GM19035 (cell line): ENCODE measurements around the gene DOLPP1.
"Not testable (repeated sequence)": the region's sequence is repeated elsewhere in the genome, so short reads cannot be mapped to it uniquely, and the experiment has no call there.

Experiments
- ATAC-seq: cut with Tn5 transposase; IDR thresholded peaks from one replicate; pipeline ENCODE4 v1.9.1; 2021; ENCODE audit not compliant: unreplicated experiment

DOLPP1 gene, protein sequence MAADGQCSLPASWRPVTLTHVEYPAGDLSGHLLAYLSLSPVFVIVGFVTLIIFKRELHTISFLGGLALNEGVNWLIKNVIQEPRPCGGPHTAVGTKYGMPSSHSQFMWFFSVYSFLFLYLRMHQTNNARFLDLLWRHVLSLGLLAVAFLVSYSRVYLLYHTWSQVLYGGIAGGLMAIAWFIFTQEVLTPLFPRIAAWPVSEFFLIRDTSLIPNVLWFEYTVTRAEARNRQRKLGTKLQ

DNA sequence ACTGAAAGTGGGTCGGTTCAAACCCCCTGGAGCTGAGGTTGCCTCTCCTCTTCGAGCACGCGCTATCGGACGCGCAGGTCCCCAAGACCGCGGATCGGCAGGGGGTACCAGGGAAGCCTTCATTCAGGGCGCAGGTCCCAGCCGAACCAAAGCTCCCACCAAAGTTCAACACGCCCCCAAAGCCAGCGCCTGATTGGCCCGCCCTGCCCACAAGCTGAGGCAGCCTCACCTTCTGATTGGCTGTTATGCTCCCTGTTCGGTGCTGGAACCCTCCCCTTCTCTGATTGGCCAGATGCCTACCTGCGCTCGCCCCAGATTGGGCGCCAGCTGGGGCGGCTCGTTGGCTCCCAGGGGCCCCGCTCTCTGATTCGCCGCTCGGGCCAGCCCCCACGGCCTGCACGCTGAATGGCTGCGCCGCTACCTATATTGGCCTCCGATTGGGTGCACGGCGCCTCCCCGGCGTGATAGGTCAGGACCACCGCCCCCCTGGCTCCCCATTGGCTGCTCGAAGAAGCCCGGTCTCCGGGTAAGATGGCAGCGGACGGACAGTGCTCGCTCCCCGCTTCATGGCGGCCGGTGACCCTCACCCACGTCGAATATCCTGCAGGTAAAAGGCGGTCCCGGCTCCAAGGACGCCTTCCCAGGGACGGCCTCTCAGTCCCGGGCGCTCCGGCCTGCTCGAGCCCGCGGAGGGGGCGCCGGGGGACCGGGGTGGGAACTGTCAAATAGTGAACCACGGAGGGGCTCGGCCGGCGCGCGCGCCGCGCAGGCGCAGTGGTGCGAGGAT, at the start of gene DOLPP1:
Gene DOLPP1, plus strand, starts transcription at position 511 of the 787 bp plus-strand sequence. Its CDS starts 21 bp downstream, at position 532.
- peak; percentile 93 for ATAC-seq

DNA sequence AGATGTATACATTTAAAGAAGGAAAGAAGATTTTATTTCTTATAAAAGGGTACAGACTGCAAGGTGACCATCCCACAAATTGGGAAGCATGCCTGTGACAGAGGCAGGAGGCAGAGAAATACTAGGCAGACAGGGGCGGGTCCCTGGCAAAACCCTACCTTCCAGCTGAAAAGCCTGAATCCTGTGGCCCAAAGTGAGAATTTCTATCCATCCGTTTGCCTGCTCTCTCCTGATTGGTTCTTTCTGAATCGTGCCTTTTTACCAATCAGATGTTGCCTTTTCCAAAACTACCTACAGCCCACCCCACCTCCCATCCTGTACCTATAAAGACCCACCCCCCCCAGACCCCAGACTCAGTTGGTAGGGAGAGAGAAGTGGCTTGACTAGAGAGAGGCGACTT, 49.4 kb upstream of the DOLPP1 start:
- no peak for ATAC-seq

DNA sequence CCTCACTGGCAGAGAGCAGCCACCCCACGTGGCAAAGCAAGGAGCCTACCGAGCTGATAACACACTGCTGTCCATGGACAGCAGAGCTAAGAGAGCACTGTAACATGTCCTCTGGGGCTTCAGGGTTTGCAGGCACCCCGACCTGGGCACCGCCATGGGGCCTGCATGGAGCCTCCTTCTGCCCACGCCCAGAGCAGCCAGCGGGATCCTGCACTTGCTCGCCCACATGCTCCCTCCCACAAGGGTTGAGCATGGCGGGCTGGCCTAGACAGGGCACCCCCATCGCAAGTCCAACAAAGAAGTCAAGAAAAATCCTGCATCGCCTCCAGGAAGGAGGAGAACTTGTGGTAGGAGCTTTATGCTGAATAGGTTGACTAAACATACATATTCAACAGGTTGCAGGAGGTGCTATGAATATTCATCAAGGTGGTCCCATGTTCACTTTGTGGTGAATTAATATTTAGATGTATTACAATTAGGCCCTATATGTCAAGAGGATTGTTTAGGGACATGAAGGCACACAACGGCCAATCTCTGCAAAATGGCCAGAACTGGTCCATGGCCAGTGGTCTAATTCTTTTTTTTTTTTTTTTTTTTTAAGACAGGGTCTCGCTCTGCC, 48.3 kb upstream of the DOLPP1 start:
- no peak for ATAC-seq

DNA sequence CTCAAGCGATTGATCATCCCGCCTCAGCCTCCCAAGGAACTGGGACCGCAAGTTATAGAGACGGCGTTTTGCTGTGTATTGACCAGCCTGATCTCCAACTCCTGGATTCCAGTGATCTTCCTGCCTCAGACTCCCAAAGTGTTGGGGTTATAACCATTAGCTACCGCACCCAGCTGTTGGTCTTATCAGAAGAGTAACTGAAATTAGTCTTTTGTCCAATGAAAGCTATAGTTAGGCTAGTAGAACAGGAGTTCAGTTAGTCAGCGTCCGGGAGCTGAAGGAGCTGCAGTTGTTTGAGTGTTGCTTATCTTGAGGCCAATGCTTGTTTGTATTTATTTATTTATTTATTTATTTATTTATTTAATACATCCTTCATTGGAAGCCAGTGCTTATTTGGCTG, 47.7 kb upstream of the DOLPP1 start:
- no peak for ATAC-seq

DNA sequence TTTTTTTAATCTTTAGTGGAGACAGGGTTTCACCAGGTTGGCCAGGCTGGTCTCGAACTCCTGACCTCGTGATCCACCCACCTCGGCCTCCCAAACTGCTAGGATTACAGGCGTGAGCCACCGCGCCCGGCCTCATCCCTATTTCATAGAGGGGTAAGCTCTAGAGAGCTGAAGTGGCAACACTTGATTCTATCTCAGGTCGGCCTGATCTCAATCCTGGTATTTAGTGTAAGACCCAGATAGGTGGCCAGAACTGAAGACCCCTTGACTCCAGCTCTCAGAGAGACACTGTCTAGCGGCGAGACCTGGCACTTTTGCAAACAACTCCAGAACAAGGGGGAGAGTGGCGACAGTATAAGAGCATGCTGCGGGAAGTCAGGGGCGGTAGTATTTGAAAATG, 45.1 kb upstream of the DOLPP1 start:
- ATAC-seq = not testable (repeated sequence)

DNA sequence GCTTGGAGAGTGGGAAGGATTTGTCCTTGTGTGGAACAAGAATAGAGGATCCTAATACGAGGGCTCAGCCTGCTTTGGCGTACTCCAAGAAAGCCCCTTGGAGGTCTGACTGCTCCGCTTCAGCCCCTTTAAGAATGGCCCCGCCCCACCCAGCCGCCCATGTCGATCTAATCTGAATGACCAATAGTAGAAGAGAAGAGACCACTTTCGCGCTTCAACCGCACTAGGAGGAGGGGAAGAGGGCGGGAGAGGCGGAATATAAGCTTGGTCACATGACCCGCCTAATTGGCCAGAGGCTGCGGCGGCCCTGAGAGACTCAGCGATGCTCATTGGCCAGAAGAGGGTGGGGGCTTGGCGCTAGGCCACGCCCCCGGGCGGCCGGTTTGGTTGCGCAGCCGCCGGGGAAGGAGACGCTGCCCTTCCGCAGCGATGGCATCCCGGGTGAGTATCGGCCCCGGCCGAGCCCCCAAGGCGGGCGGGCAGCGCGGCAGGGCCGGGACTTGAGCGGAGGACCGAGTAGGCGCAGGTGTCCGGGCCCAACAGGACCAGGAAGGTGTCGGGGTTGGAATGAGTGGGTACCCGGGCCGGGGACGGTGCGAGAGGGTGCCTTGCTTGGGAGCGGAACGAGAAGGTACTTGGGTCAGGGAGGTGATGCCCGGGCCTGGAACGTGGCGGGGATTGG, 44.5 kb upstream of the DOLPP1 start, which contains the start of gene MIGA2:
Gene MIGA2, plus strand, starts transcription at position 386 of the 682 bp plus-strand sequence. CDS start 3,969 bp downstream, outside the sequence.
- peak; percentile 98 for ATAC-seq

DNA sequence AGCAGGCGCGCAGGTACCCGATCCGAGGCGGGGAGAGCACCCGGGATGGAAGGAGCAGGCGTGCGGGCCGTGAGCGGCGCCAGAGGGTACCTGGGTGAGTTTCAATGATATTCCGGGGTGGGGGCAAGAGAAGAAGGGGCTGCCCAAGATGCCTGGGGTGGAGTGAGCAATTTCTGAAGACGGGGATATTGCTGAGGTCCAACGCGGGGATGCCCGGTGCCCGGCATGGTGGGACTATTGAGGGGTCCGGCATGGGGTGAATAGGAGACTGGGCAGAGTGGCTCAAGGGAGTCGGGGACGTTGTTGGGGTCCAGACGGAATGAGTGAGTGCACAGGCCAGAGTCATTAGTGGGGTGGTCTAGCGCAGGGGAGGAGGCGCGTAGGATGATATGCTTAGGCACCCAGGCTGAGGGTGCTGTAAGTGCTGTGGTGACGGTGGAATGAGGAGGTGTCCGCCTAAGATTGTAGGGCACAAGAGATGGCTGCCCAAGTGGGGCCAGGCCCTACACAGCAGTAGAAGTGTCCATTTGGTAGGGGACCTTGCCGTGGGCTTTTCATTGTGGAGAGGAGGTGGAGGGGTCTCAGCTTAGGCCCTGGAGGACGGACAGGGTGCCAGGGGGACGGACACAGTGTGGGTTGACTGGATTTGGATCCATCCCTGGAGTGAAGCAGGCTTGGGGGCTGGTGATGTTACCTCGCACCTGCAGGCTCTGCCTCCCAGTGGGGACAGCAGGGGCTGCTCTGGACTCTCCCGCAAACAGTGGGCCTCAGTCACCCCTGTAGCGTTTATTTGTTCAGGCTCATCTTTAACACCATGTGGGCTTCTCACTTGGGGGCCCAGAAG, 43.8 kb upstream of the DOLPP1 start:
- no peak for ATAC-seq

DNA sequence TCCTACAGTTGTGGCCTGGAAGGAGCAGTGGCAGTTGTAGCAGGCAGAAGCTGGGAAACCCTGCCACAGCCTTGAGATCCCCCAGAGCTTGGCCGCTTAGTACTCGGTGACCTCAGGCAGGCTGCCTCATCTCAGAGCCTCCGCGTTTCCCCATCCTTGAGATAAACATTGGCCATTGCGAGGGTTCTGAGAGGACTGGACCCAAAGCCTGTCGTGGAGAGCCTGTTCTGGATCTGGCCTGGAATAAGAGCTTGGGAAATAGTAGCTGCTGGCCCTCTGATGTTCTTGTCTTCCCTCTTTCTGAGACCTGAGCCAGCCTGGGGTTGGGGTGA, 43.2 kb upstream of the DOLPP1 start:
- no peak for ATAC-seq

DNA sequence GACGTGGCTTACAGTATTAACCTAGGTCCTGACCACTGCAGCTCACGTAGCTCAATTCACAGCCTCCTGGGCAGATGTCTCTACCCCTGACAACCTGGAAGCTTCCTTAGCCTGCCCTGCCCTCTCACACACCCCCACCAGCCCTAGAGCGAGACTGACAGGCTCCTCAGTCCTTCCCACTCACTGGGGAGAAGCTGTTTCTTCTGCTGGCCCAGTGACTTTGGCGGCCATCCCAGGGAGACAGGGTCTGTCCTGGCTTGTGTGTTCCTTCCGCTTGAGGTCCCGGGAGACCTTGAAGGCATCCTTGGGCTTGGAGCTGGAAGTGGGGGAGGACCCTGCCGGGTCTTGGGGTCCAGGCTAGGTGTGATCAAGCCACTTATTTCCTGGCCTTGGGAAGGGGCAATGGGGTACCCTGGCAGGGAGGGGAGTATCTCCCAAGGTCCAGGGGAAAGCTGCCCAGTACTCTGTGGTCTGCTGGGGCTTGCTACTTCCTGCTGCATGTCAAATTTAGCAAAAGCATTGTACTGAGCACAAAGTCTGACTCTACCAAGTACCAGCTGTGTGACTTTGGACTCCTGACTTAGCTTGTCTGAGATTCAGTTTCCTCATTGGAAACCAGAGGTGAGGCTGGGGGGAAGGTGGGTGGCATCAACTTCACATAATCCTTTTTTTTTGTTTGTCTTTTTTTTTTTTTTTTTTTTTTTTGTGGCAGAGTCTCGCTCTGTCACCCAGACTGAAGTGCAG, 42.6 kb upstream of the DOLPP1 start:
- no peak for ATAC-seq

DNA sequence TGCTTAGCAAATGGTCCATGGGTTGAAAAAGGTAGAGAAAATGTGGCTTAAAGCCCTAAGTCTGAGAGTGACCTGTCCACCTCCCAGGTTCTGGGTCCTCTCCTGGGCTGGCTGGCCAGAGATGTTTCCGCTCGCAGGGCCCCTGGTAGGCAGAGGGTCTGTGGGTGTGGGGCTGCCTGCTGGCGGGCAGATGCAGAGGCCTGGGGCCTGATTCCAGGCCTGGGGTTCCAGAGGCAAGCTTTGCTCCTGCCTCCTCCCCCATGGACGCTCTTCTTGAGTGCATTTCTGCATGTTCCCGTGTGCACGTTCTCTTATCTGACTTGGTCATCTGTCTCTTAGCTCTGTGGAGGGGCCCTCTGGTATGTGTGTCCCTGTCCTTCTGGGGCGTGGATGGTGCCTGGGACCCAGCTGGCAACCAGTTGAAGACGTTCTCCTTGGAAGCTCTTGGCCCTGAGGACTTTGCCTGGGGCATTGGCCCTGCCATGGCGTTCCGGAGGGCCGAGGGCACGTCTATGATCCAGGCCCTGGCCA, 40.7 kb upstream of the DOLPP1 start:
- ATAC-seq = no peak

DNA sequence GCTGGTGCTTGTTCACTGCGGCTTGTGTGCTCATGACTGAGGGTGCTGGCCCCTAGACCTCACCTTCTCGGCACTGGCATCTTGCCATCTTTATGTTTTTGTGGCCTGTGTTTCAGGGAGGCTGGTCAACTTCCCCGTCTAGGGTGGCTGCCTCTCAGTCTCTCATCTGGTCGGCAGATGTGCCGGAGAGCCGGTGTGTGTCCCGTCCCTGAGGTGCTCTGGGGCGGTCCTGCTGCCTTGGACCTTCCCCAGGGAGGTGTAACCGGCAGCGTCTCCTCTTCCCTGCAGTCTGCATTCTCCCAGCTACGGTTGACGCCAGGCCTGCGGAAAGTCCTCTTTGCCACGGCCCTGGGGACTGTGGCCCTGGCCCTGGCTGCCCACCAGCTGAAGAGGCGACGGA, 38.9 kb upstream of the DOLPP1 start:
- no peak for ATAC-seq

DNA sequence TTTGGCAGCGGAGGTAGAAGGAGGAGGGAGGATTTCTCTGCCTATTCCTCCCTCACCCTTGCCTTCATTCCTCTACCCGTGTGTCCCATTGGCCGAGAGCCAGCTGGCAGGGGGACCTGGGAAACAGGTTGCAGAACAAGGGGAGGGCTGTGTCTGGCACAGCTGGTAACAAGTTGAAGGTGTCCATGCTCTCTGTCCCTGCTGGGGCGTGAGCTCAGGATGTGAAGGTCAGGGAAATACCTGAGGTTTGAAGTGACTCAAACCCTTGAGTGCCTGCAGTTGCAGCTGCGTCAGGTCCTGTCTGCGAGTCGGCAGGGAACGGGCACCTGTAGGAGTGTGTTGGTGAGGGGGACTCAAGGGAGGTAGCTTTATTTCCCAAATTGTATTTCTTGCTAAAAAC, 28.3 kb upstream of the DOLPP1 start:
- no peak for ATAC-seq

DNA sequence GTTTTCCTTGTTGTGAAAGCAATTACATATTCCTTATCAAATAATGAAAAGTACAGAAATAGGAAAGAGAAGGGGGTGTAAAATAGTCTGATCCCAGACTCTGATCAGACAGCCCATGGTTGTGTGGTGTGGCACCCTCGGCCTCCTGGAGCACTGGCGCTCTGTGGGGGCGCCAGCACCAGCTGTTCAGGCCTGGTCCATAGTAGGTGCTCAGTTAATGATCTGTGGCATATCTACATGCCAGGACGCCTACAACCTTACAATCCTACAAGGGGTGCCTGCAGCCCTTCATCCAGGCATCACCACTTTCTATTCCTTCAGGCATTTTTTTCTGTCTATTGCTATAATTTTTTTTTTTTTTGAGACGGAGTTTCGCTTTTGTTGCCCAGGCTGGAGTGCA, 27.9 kb upstream of the DOLPP1 start:
- no peak for ATAC-seq

DNA sequence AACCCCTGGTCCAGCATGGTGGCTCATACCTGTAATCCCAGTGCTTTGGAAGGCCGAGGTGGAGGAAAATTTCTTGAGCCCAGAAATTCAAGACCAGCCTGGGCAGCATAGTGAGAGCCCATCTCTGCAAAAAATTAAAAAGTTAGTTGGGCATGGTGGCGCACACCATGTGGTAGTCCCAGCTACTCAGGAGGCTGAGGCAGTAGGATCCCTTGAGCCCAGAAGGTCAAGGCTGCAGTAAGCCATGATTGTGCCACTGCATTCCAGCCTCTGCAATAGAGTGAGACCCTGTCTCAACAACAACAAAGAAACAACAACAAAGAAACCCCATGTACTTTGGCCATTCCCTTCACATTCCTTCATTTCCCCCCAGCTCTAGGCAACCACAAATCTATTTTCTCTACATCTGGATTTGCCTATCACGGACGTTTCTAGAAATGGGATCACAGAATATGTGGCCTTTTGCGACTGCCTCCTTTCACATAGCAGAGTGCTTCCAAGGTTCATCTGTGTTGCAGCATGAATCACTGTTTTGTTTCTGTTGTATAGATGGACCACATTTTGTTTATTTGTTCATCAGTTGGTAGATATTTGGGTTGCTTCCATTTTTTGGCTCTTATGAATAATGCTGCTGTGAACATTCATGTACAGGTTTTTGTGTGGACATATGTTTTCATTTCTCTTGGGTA, 26.6 kb upstream of the DOLPP1 start:
- no peak for ATAC-seq

DNA sequence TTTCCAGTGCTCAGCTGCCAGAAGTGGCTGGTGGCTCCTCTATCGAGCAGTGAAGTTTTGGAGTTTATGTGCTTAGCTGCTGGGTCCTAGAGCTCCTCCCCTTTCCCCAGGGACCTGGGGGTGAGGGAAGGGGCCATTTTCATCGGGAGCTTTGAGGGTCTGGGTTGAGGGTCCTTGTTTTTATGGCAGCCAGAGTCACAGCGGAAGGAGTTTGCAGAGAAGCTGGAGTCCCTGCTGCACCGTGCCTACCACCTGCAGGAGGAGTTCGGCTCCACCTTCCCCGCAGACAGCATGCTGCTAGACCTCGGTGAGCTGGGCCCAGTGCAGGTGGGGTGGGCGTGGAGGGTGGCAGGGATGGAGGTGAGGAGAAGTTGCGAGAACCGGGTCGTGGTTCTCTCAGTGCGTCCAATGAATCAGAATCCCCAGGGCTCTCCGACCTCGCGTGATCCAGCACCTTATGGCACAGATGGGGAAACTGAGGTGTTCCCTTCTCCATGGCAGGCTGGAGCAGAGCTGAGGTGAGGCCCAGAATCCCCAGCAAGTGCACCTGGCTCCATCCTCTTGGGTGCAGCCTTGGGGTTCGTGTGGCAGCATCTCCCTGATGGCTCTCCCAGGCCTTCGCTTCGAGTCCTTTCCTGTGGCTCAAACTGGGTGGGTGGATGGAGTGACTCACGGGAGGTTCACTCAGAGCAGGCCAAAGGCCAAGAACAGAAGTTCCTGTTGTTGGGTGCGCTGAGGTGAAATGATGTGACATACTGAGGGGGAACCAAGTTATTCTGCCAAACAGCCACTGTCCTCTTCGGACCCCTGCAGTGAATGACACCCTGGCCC, 21.7 kb upstream of the DOLPP1 start:
- no peak for ATAC-seq

DNA sequence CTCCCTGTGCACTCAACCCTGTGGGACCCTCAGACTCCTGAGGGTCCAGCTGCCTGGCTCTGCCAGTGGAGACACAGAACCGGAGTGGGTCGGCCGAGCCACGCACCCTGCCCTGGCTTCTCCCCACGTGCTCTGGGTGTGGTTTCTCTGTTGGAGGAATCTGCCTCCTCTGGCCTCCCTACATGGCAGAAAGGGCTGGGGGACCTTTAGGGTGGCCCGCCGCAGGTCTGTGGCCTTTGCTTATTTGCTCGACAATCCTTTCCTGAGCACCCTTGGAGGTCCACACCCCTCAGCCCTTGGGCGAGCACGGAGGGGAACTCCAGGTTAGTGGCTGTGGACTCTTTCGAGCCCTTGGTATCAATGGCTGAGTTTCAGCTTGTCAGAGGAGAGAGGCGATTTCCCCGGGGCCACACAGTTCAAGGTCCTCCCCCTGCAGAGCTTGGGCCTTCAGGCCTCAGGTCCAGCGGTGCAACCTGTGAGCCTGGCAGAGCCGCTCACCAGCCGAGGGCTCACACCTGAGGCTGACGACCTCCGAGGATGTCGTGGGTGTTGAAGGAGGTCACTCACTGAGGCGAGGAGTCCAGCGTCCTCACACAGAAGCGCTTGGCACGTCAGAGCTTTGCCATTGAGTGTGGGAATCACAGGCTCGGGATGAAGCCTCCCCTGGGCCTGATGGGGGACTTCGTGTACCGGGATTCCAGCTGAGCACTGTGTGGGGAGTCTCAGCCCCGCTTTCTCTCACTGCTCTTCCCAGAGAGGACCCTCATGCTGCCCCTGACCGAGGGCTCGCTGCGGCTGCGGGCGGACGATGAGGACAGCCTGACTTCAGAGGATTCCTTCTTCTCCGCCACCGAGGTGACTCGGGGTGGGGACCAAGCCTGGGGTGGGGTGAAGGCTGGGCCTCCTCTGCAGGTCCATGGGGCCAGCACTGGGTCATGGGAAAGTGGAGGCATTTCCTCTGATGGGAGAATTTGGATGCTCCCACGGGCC, 20.8 kb upstream of the DOLPP1 start:
- no peak for ATAC-seq

DNA sequence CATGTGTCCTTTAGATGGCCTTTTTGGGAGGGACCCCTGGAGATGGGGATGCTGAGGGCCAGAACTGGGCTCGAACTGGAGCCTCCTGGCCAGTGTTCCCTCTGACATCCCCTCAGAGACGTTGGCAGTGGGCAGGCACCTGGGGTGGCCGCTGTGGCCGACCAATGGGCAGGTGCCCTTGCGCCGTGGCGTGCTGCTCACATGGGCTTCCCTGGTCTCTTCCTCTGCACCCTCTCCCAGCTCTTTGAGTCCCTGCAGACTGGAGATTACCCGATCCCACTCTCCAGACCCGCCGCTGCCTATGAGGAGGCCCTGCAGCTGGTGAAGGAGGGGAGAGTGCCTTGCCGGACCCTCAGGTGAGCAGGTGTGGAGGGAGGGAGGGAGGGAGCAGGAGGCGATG, 19.9 kb upstream of the DOLPP1 start:
- no peak for ATAC-seq
